GOT3 (cell line): ENCODE data around the gene CCDC197.

Experiments
- DNase-seq: peaks from one replicate; lab custom pipeline; 2025; ENCODE audit warnings: mixed read lengths; lab: John Stamatoyannopoulos, UW

Gene CCDC197

GRCh38 chr14:93961620-93962019, 35.5 kb upstream of the CCDC197 start:
- no peak for DNase-seq

- DNase-seq: no peak
Observed at GRCh38 chr14:93962701-93963601, 34.1 kb upstream of the CCDC197 start.

- no peak for DNase-seq
Observed at GRCh38 chr14:93963692-93964091, 33.4 kb upstream of the CCDC197 start.

- DNase-seq: no peak
Observed at GRCh38 chr14:93964281-93964680, 32.8 kb upstream of the CCDC197 start.

- DNase-seq: no peak
Observed at GRCh38 chr14:93964820-93965286, 32.2 kb upstream of the CCDC197 start.

GRCh38 chr14:93965287-93965821, 31.7 kb upstream of the CCDC197 start:
- no peak for DNase-seq

GRCh38 chr14:93965946-93966474, 31.1 kb upstream of the CCDC197 start:
- DNase-seq: no peak

GRCh38 chr14:93967637-93968250, 29.4 kb upstream of the CCDC197 start:
- DNase-seq: no peak

GRCh38 chr14:93969082-93969828, 27.8 kb upstream of the CCDC197 start:
- no peak for DNase-seq

GRCh38 chr14:93970585-93970964, 26.5 kb upstream of the CCDC197 start:
- DNase-seq: no peak

- no peak for DNase-seq
Observed at GRCh38 chr14:93970965-93971634, 26.0 kb upstream of the CCDC197 start.

- no peak for DNase-seq
Observed at GRCh38 chr14:93971635-93972027, 25.5 kb upstream of the CCDC197 start.

- no peak for DNase-seq
Observed at GRCh38 chr14:93972618-93973205, 24.4 kb upstream of the CCDC197 start.

- no peak for DNase-seq
Observed at GRCh38 chr14:93973607-93974006, 23.5 kb upstream of the CCDC197 start.

GRCh38 chr14:93974299-93974698, 22.8 kb upstream of the CCDC197 start:
- DNase-seq: no peak

- DNase-seq: no peak
Observed at GRCh38 chr14:93974833-93975232, 22.3 kb upstream of the CCDC197 start.

GRCh38 chr14:93975791-93976476, 21.2 kb upstream of the CCDC197 start:
- no peak for DNase-seq

- DNase-seq: no peak
Observed at GRCh38 chr14:93976477-93977057, 20.5 kb upstream of the CCDC197 start, which contains the start of gene ASB2. TSS of gene ASB2 (minus strand) at chr14:93976570. CDS start at chr14:93964539, 12,031 bp downstream.

GRCh38 chr14:93977171-93977570, 19.9 kb upstream of the CCDC197 start:
- DNase-seq: no peak
